NCI-H187 treated with DMSO at 0.1 percent for 48 hours (cell line): ENCODE data around the gene PRSS53.

ENCODE experiments used
- DNase-seq: peaks from one replicate; lab custom pipeline; 2025; lab: John Stamatoyannopoulos, UW

The PRSS53 gene

DNA sequence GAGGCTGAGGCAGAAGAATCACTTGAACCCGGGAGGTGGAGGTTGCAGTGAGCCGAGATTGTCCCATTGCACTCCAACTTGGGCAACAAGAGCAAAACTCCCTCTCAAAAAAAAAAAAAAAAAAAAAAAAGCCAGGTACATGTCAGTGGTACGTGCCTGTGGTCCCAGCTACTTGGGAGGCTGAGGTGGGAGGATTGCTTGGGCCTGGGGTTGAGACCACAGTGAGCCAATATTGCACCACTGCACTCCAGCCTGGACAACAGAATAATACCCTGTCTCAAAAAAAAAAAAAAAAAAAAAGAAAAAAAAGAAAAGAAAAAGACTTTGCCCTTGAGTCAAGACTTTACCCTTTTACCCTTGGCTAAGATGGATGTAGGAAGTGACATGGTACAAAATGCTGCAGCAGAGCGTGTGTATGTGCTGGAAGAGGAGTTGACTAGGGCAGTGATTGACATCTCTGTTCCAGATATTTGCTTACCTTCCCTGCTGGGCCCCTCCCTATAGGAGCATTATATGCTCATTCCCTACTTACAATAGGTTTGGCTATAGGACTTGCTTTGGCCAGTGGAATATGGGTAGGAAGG lies 44.8 kb downstream of the PRSS53 start:
- no peak for DNase-seq

DNA sequence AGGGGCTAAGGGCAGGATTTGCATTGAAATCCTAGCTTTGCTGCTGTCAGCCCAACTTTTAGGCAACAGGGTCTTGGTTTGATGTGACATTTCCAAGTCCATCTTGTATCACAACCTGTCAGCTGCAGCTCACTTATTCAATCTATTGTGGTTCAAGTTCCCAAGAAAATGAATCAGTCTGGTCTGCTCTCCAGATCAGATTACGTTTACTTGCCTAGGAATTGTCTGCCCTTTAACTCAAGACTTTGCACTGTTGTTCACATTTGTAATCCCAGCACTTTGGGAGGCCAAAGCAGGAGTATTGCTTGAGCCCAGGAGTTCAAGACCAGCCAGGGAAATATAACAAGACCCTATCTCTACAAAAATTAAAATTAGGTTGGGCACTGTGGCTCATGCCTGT lies 45.4 kb downstream of the PRSS53 start:
- DNase-seq: no peak

DNA sequence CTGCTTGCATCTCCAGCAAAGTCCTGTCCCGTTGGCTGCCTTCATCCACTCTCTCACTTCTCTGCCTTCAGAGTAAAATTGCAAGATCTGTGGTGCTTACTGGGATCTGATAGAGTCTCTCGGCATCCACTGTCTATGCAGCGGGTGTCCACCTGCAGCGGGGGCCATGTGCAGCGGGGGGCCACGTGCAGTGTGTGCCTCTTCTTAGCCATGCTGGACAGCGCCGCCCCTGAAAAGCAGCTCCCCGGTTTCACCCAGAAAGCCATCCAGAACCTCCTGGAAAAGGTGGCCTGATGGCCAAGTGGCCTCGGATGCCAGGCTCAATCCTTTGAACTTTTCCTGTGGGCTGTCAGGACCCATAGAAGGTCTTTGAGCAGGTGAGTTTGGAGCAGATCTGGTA lies 45.9 kb downstream of the PRSS53 start:
- no peak for DNase-seq

DNA sequence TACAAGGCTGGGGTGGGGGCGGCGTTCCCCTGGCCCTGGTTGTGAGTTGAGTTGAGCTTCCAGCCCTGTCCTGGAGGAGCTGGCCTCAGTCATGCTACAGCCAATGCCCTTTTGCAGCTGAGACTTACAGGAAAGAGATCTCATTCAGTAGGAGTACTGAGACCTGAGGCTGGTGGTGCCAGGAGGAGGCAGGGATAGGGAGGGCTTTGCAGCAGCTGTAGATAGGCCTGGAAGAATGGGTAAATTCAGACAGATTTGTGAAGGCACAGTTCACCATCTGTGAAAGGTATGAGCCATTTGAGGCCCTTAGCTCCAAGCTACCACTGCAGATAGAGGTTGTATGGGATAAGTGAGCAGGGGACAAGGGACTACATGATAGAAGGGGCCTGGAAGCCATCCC lies 49.8 kb downstream of the PRSS53 start:
- DNase-seq: no peak

DNA sequence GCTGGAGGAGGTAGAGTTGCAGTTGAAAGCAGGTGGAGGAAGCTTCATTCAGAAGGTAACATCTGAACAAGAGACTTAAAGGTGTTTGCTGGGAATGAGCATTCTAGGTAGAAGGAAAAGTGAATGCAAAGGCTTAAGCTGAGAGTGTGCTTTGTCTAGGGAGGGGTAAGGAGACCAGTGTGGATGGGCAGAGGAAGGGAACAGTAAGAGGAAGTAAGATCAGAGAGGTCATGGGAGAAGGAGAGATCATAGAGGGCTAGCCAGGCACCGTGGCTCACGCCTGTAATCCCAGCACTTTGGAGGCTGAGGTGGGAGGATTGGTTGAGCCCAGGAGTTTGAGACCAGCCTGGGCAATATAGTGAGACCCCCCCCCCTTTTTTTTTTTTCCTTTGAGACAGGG lies 52.1 kb downstream of the PRSS53 start:
- no peak for DNase-seq

DNA sequence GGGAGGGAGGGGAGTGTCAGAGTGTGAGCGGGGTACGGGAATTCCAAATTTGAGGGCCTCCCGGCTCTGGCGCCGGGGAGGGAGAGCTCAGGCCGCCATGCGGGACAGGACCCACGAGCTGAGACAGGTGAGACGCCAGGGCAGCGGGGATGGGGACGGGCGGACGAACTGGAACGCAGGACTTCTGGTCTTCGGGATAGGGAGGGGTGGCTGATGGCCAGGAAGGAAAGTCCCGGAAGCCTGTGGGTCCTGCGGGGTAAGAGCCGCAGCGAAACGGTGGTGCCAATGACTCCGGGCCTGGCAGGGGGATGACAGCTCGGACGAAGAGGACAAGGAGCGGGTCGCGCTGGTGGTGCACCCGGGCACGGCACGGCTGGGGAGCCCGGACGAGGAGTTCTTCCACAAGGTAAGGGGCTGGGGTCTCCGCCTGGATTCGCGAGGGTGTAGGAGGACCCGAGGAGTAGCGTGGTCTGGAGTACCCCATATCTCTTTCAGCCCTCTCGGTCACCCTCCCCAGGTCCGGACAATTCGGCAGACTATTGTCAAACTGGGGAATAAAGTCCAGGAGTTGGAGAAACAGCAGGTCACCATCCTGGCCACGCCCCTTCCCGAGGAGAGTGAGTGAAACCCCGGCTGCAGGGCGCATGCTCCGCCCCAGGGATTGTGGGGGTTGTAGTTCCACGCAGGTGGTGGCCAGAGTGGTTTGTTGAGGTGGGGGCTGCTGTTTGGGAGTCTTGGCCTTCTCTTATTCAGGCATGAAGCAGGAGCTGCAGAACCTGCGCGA lies 54.8 kb downstream of the PRSS53 start:
- no peak for DNase-seq
